GM12873 (cell line): ENCODE data around the gene ANKRD7.
A peak's percentile ranks its signal among the peaks of the same experiment; 100 is the strongest.

Experiments used
- TF ChIP-seq, protein P1 (sequence below): IDR thresholded peaks from 2 replicates; pipeline ENCODE4 v1.5.1; 2012; ENCODE audit warnings: low read depth, mild to moderate bottlenecking, moderate library complexity, low read length, control low read depth; ENCODE audit not compliant: insufficient read depth; ENCODE audit errors: missing control alignments

The ANKRD7 gene

DNA sequence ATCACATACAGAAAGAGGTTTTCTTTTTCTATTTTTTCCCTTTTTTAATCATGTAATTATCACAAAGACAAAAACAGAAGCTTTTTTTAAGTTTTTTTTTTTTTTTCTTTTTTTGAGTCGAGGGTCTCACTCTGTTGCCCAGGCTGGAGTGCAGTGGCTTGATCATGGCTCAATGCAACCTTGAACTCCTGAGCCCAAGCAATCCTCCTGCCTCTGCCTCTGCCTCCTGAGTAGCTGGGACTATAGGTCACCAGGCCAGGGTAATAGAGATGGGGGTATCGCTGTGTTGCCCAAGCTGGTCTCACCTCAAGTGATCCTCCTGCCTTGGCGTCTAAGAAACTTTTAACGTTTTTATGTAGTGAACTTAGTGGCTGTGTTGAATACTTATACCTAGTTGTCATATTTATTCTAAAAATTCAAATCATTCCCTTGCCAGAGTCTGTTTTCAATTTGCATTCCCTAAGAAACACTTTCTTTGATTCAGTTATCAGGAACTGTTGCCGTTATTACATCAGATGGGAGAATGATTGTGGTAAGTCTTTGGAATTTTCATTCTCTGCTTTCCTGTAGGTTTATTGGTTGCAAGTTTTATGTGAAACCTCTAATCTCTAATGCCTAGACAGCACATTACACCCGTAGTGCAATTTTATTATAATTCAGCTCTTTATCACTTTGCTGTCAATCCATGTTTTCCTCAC, 39.2 kb upstream of the ANKRD7 start:
- TF ChIP-seq, protein P1, sequence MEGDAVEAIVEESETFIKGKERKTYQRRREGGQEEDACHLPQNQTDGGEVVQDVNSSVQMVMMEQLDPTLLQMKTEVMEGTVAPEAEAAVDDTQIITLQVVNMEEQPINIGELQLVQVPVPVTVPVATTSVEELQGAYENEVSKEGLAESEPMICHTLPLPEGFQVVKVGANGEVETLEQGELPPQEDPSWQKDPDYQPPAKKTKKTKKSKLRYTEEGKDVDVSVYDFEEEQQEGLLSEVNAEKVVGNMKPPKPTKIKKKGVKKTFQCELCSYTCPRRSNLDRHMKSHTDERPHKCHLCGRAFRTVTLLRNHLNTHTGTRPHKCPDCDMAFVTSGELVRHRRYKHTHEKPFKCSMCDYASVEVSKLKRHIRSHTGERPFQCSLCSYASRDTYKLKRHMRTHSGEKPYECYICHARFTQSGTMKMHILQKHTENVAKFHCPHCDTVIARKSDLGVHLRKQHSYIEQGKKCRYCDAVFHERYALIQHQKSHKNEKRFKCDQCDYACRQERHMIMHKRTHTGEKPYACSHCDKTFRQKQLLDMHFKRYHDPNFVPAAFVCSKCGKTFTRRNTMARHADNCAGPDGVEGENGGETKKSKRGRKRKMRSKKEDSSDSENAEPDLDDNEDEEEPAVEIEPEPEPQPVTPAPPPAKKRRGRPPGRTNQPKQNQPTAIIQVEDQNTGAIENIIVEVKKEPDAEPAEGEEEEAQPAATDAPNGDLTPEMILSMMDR: no peak

DNA sequence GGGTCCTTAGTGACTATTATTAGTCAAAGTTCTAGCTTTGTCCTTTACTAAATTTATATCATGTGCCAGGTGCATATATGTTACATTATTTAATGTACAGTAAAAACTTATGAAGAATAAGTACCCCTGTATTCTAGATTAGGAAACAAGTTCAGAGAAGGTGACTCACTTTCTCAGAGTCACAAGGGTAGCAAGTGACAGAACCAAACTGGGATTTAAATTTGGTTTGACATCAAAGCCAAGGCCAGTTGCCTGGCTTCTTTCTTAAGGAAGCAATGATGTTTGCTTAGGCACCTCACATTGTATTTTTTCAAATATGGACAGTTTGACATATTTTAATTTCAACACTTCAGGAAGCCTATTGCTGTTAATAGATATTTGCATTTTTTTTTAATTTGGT, 38.0 kb upstream of the ANKRD7 start:
- TF ChIP-seq, protein P1: no peak

DNA sequence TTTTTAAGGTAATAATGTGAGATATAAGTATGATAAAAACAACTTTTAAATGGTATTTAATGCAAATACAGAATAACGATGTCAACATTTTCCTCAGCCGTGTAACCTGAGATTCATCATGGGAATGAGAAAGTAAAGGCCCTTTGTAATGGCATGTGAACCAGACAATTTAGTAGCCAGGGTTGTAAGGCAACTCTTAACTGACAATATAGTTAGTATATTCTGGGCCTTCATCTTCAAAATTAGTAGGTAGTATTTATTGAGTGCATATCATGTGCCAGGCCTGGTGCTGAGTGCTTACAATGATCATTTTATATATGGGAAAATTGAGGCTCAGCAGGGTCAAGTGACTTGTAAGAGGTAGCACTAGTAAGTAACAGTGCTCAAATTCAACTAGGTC, 29.9 kb upstream of the ANKRD7 start:
- TF ChIP-seq, protein P1: no peak

DNA sequence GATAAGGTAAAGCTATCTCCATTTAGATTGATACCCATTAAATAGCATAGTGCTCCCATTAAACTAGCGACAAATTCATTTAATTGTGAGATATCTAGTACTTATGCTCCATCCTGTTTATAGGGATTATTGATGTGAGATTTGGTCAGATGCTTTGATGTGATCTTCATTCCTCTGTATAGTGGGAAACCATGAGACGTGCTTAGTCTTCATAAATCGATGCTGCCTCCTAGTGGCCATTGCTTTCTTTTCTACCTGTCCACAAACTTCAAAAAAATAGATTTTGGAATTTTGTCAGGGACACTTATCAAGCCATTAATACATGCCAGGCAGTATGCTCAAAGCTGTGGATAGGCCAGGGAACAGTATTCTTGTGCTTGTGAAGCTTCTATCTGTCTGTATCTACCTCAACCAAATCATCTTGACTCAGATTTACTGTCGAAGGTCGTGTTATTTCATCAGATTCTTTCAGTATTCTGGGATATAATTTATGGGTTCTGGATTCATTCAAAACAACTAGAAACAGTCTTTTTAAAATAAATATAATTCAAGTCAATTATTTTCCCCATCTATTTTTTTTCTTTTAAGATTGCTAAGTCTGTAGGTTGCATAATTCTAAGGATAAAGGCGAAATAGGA, 28.5 kb upstream of the ANKRD7 start:
- TF ChIP-seq, protein P1: peak; percentile 83

DNA sequence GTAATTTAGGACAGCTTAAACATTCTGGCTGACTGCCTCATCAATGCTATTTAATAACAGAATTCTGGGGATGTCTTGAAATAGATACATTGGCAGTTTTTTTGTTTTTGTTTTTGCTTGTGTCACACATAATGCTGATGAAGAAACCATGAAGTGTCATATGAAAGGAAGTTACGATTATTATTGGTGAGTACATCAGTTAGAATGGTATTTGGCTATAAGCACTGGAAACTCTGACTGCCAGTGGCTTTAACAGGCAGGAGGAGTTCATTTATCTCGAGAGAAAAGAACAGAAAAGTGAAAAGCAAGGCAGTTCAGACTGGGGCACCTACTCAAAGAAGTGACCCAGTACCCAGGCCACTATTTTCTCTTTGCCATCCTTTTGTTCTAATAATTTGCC, 22.4 kb upstream of the ANKRD7 start:
- TF ChIP-seq, protein P1: no peak

DNA sequence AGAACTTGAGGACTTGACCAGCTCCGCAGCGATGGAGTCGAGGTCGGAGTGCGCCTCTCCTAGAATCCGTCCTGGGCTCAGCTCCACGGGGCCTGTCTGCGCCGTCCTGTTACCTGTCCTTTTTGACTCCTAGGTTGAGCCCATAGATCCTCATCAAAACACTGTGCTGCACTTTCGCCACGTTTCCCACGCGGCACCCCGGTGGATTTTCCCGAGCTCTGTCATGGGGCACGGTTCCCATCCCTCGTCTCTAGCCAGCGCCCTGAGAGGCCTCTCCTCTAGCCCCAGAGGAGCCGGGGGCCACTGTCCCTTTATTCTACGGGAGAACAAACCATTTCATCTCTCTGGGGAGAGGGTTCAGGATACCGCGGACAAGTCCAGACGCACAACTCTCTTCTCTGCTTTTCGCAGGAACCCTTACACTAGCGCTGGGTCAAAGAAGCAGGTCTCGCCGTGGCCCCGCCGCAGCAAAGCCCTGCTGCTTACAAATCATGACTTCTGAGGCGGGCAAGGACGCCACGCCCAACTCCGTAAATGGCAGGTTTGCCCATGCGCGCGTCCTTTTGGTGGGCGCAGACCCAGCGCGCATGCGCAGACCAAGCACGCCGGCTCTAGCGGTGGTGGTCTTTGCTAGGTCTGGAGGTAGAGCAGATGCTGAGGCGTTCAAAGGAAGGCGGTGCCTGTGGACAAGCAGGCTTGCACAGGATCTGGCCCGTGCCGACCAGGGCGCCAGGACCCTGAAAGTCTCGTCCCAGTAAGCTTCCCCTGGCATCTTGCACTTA, 10.3 kb upstream of the ANKRD7 start:
- TF ChIP-seq, protein P1: no peak

DNA sequence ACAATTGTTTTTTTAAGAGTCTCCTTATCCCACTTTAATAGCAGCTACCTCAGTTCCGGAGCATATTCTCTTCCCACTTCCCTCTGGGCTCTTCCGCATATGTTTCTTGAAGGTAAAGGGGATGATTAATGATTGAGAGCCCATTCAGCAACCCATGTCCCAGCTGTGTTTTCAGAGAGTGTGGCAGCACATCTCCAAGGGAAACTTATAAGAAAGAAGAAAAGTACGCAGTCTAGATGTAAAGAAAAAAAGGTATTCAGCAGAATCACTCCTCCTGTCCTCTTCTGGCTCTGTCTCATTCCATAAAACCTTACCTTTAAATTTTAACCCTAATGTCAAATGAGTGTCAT, 9.7 kb upstream of the ANKRD7 start:
- TF ChIP-seq, protein P1: no peak
